ENCODE results near the gene NMT1.

DNA sequence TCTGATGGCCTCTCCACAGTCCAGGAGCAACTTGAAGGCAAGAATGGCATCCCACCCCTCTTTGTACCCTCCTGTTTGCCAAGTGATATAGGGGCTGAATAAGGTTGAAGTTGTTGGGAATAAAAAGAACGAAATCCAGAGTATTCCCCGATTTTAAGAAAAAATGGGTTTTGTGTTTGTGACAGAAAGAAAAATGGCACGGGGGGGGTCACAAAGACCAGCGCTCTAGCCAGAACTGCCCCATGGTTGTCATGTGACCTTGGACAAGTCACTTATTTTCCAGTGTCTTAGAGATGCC lies 85.4 kb downstream of the NMT1 start:
- TF ChIP-seq CTCF (IDR thresholded peaks at IDR 0.05; ENCODE audit: low read depth, low read length, missing input control) (no peak), RXRA (IDR thresholded peaks at IDR 0.05) (no peak)
- TF ChIP-seq, protein P1, sequence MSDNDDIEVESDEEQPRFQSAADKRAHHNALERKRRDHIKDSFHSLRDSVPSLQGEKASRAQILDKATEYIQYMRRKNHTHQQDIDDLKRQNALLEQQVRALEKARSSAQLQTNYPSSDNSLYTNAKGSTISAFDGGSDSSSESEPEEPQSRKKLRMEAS (IDR thresholded peaks at IDR 0.05) = no peak
